GM10266 (cell line): ENCODE measurements around the gene ASXL1.
"Not testable (repeated sequence)": the region's sequence is repeated elsewhere in the genome, so short reads cannot be mapped to it uniquely, and the experiment has no call there.

Source experiments
- DNase-seq: peaks from one replicate; pipeline ENCODE4 v3.0.0; 2012; ENCODE audit errors: extremely low spot score
- TF ChIP-seq, protein P1 (sequence below): IDR thresholded peaks from 2 replicates; pipeline ENCODE4 v1.5.1; 2012; ENCODE audit warnings: mild to moderate bottlenecking, low read depth; ENCODE audit not compliant: control insufficient read depth, insufficient read depth; ENCODE audit errors: missing control alignments

The ASXL1 gene

DNA sequence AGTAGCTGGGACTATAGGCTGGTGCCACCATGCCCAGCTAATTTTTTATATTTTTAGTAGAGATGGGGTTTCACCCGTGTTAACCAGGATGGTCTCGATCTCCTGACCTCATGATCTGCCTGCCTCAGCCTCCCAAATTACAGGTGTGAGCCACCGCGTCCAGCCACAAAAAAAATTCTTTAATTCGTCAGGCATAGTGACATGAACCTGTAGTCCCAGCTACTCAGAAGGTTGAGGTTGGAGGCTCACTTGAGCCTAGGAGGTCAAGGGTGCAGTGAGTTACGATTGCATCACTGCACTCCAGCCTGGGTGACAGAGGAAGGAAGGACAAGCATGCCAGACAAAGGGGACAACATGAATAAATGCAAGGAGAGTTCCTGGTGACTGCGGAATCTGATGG is 19.5 kb upstream of the ASXL1 start:
- TF ChIP-seq, protein P1, sequence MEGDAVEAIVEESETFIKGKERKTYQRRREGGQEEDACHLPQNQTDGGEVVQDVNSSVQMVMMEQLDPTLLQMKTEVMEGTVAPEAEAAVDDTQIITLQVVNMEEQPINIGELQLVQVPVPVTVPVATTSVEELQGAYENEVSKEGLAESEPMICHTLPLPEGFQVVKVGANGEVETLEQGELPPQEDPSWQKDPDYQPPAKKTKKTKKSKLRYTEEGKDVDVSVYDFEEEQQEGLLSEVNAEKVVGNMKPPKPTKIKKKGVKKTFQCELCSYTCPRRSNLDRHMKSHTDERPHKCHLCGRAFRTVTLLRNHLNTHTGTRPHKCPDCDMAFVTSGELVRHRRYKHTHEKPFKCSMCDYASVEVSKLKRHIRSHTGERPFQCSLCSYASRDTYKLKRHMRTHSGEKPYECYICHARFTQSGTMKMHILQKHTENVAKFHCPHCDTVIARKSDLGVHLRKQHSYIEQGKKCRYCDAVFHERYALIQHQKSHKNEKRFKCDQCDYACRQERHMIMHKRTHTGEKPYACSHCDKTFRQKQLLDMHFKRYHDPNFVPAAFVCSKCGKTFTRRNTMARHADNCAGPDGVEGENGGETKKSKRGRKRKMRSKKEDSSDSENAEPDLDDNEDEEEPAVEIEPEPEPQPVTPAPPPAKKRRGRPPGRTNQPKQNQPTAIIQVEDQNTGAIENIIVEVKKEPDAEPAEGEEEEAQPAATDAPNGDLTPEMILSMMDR: no peak
- DNase-seq: no peak

DNA sequence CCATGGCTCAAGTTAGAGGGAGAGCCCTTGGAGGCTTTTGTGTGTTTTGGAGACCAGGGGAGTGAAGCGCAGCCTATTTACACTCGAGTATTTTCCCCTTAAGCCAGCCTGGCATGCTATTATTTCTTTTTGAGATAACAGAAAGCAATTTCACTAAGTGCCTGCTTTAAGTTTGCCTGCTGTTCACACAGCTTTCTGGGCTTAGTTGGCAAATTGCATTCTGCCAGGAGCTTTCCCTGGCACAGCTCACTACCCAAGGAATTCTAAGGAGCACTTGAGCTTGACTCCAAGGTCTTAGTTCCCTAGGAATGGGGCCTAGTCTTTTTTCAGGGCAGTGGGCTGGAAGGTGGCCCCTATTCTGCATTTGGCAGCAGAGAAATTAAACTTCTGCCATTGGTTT is 19.0 kb upstream of the ASXL1 start:
- TF ChIP-seq, protein P1: no peak

DNA sequence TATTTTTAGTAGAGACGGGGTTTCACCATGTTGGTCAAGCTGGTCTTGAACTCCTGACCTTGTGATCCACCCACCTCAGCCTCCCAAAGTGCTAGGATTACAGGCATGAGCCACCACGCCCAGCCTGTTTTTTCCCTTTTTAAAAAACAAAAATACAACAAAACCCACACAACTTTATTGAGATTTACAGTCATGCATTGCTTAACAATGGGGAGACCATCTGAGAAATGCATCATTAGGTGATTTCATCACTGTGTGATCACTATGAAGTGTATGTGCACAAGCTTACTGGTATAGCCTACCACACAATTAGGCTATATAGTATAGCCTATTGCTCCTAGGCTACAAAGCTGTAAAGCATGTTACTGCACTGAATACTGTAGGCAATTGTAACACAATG is 17.1 kb upstream of the ASXL1 start:
- DNase-seq: not testable (repeated sequence)

More for the DNA sequence above, 19.0 kb upstream of the ASXL1 start:
- no peak for DNase-seq

DNA sequence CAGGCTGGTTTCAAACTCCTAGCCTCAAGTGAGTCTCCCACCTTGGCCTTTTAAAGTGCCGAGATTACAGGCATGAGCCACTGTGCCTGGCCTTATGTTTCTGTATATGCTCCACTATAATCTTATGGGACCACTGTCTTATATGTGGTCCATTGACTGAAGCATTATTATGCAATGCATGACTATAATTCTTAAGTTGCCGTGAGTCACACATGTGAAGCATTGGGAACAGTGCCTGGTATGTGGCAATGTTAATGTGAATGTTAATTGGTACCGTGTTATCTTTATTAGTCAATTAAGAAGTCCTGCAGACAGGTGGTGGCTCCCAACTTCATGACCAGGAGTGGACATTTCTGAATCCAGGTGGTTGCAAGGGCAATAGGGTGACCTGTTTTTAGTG is 14.7 kb upstream of the ASXL1 start:
- TF ChIP-seq, protein P1: no peak
- DNase-seq: no peak

DNA sequence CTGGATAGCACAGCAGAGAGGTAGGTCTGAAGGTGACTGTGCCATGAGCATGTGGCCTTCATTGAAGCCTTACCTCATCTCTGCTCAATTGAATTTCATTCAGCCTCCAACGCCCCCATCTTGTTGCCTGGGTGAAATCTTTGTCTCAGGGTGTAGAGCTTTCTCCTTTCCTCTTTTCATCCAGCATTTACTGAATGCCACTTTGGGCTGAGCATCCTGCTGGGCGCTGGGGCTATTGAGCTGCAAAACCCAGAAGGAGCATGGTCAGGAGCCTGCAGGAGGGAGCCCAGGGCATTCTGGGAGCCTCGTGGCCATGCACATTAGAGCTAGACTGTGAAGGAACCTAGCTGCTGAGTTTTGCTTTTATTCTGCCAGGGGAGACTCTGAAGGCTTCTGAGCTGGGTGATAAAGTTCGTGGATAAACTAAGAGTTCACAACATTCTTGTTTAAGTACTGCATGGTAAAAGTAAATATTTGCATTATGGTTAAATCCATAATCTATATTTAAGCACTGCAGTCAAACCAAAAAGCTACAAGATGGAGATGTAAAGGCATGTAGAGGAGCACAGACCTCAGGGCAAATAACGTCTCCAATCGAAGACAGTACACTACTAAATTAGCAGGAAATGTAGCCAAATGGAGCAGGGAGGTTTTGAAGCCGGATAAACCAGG is 13.2 kb upstream of the ASXL1 start:
- no peak for DNase-seq
- TF ChIP-seq, protein P1: no peak

DNA sequence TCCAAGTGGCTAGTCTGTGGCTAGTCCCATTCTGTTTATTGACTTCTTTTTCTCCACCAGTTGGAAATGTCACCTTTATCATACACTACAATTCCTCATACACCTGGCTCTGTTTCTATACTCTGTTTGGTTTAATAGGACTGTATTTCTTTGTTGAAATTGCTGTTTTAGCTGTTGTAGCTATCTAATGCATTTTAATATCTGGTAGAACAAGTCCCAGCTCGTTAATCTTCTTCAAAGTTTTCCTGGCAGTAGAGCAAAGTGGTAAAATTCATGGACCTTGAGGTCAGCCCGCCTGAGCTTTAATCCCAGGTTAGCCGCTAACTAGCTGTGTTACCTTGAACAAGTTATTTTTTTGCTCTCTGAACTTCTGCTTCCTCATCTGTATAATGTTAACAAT is 9.9 kb upstream of the ASXL1 start:
- no peak for DNase-seq
- TF ChIP-seq, protein P1: no peak

DNA sequence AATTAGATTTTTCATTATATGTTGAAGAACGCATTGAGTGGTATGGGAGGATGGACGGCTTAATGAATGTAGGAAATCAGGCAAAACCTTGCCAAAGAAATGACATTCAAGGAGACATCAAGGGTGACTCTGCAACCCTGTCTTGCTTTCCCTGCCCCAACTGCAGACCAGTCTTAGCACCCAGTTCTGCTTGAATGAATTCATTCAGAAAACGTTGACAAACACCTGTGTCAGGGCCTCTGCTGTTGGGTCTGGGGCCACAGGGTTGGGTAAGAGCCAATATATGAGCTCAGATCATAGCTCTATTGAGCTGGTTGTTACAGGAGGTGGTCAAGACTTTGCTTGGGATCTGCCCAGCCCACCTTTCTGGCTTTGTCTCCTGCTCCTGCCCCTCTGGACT is 7.7 kb upstream of the ASXL1 start:
- DNase-seq: no peak
- TF ChIP-seq, protein P1: no peak
